Measurements from ENCODE around the gene BICRAL.
A peak's percentile ranks its signal among the peaks of the same experiment; 100 is the strongest.

The BICRAL gene

DNA sequence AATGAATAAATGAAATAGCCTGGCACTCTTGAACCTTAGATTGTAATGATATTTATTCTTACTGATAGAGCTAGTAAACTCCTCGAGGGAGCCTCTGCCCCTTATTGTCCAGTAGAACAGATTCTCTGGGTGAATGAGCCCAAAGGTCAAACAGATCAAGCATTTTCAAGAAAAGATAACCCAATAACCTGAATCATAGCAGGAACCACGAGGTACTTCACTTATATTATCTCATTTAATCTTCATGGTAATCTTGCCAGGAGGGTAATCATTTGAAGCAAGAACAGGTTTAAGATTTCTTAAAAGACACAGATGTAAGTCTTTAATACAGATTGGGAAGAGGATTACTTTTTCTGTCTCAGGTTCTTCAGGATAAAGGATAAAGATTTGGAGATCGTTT is 18.9 kb upstream of the BICRAL start:
- Histone ChIP-seq H2AFZ (ENCODE audit: low read depth) (no peak overlapping the region), H3K9ac (no peak overlapping the region), H3K27me3 (ENCODE audit: insufficient read depth, low read depth) (no peaks in the 10 kb centered on the region), H3K27ac (no peak overlapping the region), H4K20me1 (ENCODE audit: insufficient read depth) (no peaks in the 10 kb centered on the region), H3K4me2 (no peak overlapping the region), H3K4me3 (IDR thresholded peaks at IDR 0.05; ENCODE audit: insufficient read depth, low read depth, low read length) (no peak overlapping the region), H3K4me1 (ENCODE audit: low read depth, poor library complexity, severe bottlenecking) (no peaks in the 10 kb centered on the region), H3K79me2 (ENCODE audit: insufficient read depth, low read depth) (no peaks in the 10 kb centered on the region), H3K36me3 (ENCODE audit: insufficient read depth) (no peaks in the 10 kb centered on the region)
- TF ChIP-seq CTCF (conservative IDR thresholded peaks at IDR 0.05; ENCODE audit: low read depth, low read length) = no peak

DNA sequence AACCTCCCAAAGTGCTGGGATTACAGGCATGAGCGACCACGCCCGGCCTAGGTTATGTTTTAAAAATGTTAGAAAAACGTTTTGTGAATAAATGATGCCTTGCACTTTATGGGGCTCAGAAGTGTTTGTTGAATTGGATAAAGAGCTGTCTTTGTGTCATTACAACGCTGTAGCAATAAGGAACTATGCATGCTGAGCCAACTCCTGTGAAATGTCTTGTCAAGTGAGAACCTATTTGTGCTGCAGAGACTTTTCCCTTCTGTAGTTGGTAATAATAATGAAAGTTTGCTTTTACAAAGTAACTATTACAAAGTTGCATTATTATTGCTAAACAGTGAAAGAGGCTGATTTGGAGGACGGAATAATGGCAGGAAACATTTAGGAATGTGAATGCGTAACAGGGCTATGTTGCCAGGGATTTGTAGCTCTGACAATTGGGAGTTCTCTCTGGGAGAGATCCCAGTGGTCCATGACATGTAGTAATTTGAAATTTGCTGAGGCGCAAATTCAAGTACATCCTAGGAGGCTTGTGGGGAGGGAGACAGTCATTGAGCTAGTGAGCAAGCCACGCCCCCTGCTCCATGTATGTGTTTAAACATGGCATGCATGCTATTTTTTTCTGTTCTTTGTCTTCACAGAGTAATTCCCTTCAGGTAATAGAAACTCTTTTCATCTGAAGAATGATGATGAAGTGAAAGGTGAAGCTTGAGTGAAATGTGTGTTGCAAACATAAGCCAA is 16.8 kb upstream of the BICRAL start:
- Histone ChIP-seq H4K20me1 (ENCODE audit: insufficient read depth) (no peaks in the 10 kb centered on the region), H3K4me3 (IDR thresholded peaks at IDR 0.05; ENCODE audit: insufficient read depth, low read depth, low read length) (no peak overlapping the region), H3K27me3 (ENCODE audit: insufficient read depth, low read depth) (no peaks in the 10 kb centered on the region), H3K4me2 (no peak overlapping the region), H3K4me1 (ENCODE audit: low read depth, poor library complexity, severe bottlenecking) (peaks cover 8% of the 10 kb centered on the region), H2AFZ (ENCODE audit: low read depth) (no peak overlapping the region), H3K27ac (no peak overlapping the region), H3K9ac (no peak overlapping the region), H3K36me3 (ENCODE audit: insufficient read depth) (no peaks in the 10 kb centered on the region), H3K79me2 (ENCODE audit: insufficient read depth, low read depth) (no peaks in the 10 kb centered on the region)
- no peak for TF ChIP-seq CTCF (conservative IDR thresholded peaks at IDR 0.05; ENCODE audit: low read depth, low read length)

GRCh38 chr6:42766163-42766670 is 15.6 kb upstream of the BICRAL start:
- H3K9ac ChIP-seq = no peak overlapping the region
- no peak overlapping the region for H2AFZ ChIP-seq (ENCODE audit: low read depth)
- no peaks in the 10 kb centered on the region for H3K27me3 ChIP-seq (ENCODE audit: insufficient read depth, low read depth)
- no peaks in the 10 kb centered on the region for H3K36me3 ChIP-seq (ENCODE audit: insufficient read depth)
- no peaks in the 10 kb centered on the region for H4K20me1 ChIP-seq (ENCODE audit: insufficient read depth)
- H3K4me3 ChIP-seq (IDR thresholded peaks at IDR 0.05; ENCODE audit: insufficient read depth, low read depth, low read length) = no peak overlapping the region
- peaks cover 13% of the 10 kb centered on the region for H3K4me1 ChIP-seq (ENCODE audit: low read depth, poor library complexity, severe bottlenecking)
- no peak overlapping the region for H3K27ac ChIP-seq
- H3K79me2 ChIP-seq (ENCODE audit: insufficient read depth, low read depth) = no peaks in the 10 kb centered on the region
- no peak for TF ChIP-seq CTCF (conservative IDR thresholded peaks at IDR 0.05; ENCODE audit: low read depth, low read length)
- no peak overlapping the region for H3K4me2 ChIP-seq

- TF ChIP-seq CTCF (conservative IDR thresholded peaks at IDR 0.05; ENCODE audit: low read depth, low read length) = no peak
- Histone ChIP-seq H3K4me1 (ENCODE audit: low read depth, poor library complexity, severe bottlenecking) (peaks cover 39% of the 10 kb centered on the region), H3K79me2 (ENCODE audit: insufficient read depth, low read depth) (peaks cover 20% of the 10 kb centered on the region; the same call in 1 of the 2 replicates), H3K9ac (no peak overlapping the region), H3K27ac (peak overlapping the region; percentile 100; the same call in 1 of the 2 replicates), H2AFZ (ENCODE audit: low read depth) (no peak overlapping the region), H3K4me3 (IDR thresholded peaks at IDR 0.05; ENCODE audit: insufficient read depth, low read depth, low read length) (no peak overlapping the region), H3K27me3 (ENCODE audit: insufficient read depth, low read depth) (no peaks in the 10 kb centered on the region), H4K20me1 (ENCODE audit: insufficient read depth) (no peaks in the 10 kb centered on the region), H3K36me3 (ENCODE audit: insufficient read depth) (no peaks in the 10 kb centered on the region), H3K4me2 (no peak overlapping the region)
Measured at GRCh38 chr6:42769051-42769450, 12.8 kb upstream of the BICRAL start.

Data from KMS-11 (cell line).